AG10803 (cell line): Measurements from ENCODE around the gene NOG.

Source experiments
- DNase-seq: peaks from one replicate; pipeline ENCODE4 v3.0.0; 2010; ENCODE audit warnings: low read depth
- H3K4me3 ChIP-seq: 2 replicates; pipeline ENCODE4 v1.5.1; 2011; ENCODE audit warnings: mild to moderate bottlenecking, low read length, control low read depth
- CTCF ChIP-seq: conservative IDR thresholded peaks from 2 replicates; pipeline ENCODE4 v1.5.1; 2011; ENCODE audit warnings: mild to moderate bottlenecking, low read length, control low read depth, inconsistent platforms

Gene NOG

GRCh38 chr17:56602292-56603130, 9.0 kb downstream of the NOG start:
- no peak overlapping the region for H3K4me3 ChIP-seq
- DNase-seq = no peak
- no peak for TF ChIP-seq CTCF

GRCh38 chr17:56603486-56604238, 10.2 kb downstream of the NOG start:
- no peak for TF ChIP-seq CTCF
- DNase-seq = no peak
- H3K4me3 ChIP-seq = no peak overlapping the region

GRCh38 chr17:56604691-56605290, 11.3 kb downstream of the NOG start:
- DNase-seq = peak; percentile 17

GRCh38 chr17:56608944-56609343, 15.4 kb downstream of the NOG start:
- H3K4me3 ChIP-seq = no peak overlapping the region
- TF ChIP-seq CTCF = no peak
- no peak for DNase-seq

More at GRCh38 chr17:56604691-56605290, 11.3 kb downstream of the NOG start:
- no peak for TF ChIP-seq CTCF
- H3K4me3 ChIP-seq = no peak overlapping the region

- DNase-seq = no peak
- TF ChIP-seq CTCF = no peak
- no peak overlapping the region for H3K4me3 ChIP-seq
Observed at GRCh38 chr17:56610321-56610720, 16.8 kb downstream of the NOG start.

- DNase-seq = no peak
- H3K4me3 ChIP-seq = no peak overlapping the region
- TF ChIP-seq CTCF = no peak
Observed at GRCh38 chr17:56613131-56613530, 19.6 kb downstream of the NOG start.
